HG02938 (cell line): ENCODE results near the gene FNBP1.
"Not testable (repeated sequence)": the region's sequence is repeated elsewhere in the genome, so short reads cannot be mapped to it uniquely, and the experiment has no call there.

Source experiments
- ATAC-seq: cut with Tn5 transposase; IDR thresholded peaks from one replicate; pipeline ENCODE4 v1.9.1; 2021; ENCODE audit warnings: mild to moderate bottlenecking, moderate library complexity; ENCODE audit not compliant: unreplicated experiment

The FNBP1 gene

GRCh38 chr9:129897263-129897662, 145.7 kb downstream of the FNBP1 start:
- no peak for ATAC-seq

- ATAC-seq = no peak
Measured at GRCh38 chr9:129895376-129896268, 147.4 kb downstream of the FNBP1 start.

- ATAC-seq = no peak
Measured at GRCh38 chr9:129894120-129894823, 148.7 kb downstream of the FNBP1 start.

- no peak for ATAC-seq
Measured at GRCh38 chr9:129891569-129891968, 151.4 kb downstream of the FNBP1 start.

- ATAC-seq = not testable (repeated sequence)
Measured at GRCh38 chr9:129890718-129891299, 152.2 kb downstream of the FNBP1 start.

GRCh38 chr9:129889941-129890717, 152.9 kb downstream of the FNBP1 start:
- ATAC-seq = no peak

GRCh38 chr9:129889122-129889940, 153.7 kb downstream of the FNBP1 start:
- ATAC-seq = no peak

- peak; percentile 60 for ATAC-seq
Measured at GRCh38 chr9:129888293-129889121, 154.5 kb downstream of the FNBP1 start.

GRCh38 chr9:129887334-129888292, 155.4 kb downstream of the FNBP1 start:
- no peak for ATAC-seq

- ATAC-seq = no peak
Measured at GRCh38 chr9:129886226-129887174, 156.5 kb downstream of the FNBP1 start.

- no peak for ATAC-seq
Measured at GRCh38 chr9:129885670-129886106, 157.3 kb downstream of the FNBP1 start.

- ATAC-seq = no peak
Measured at GRCh38 chr9:129885018-129885669, 157.8 kb downstream of the FNBP1 start.

- ATAC-seq = peak; percentile 27
Measured at GRCh38 chr9:129884220-129885017, 158.6 kb downstream of the FNBP1 start.

- ATAC-seq = no peak
Measured at GRCh38 chr9:129881547-129882324, 161.3 kb downstream of the FNBP1 start.
